Bronchial epithelial cell (primary cell): Measurements from ENCODE around the gene FAM184A. TPM values are rescaled to one million over a fixed set of nuclear protein-coding genes. Genes with fewer than 3 reads are reported as not detected.

ENCODE experiments used
- DNase-seq: peaks from one replicate; pipeline ENCODE4 v3.0.0-alpha.2; 2010; ENCODE audit warnings: low read depth
- FAIRE-seq: peaks from 2 replicates; lab custom pipeline; 2011; peaks lifted over from hg19 to GRCh38; lab: Jason Lieb, UNC
- H3K27me3 ChIP-seq: 2 replicates; pipeline ENCODE4 v1.5.1; 2011; ENCODE audit warnings: low read length; ENCODE audit not compliant: control insufficient read depth, insufficient read depth
- H3K36me3 ChIP-seq: 2 replicates; pipeline ENCODE4 v1.5.1; 2011; ENCODE audit warnings: low read length; ENCODE audit not compliant: control insufficient read depth, insufficient read depth
- H3K4me3 ChIP-seq: 2 replicates; pipeline ENCODE4 v1.5.1; 2011; ENCODE audit warnings: mild to moderate bottlenecking, low read depth, low read length, control low read depth
- total RNA-seq: library from RNA; depleted of rRNA; stranded (reverse); fragments of >200 nt; gene quantifications from 2 replicates; pipeline ENCODE4 v1.2.1, GENCODE V29; 2014
- TF ChIP-seq, protein P1 (sequence below): IDR thresholded peaks from 2 replicates; pipeline ENCODE4 v1.5.1; 2011; ENCODE audit warnings: mild to moderate bottlenecking, moderate library complexity, low read length, control low read depth, inconsistent platforms; ENCODE audit not compliant: insufficient read depth, severe bottlenecking

FAM184A gene
- total RNA-seq, 1 donor from 2014 or later, result under 0.01 TPM

DNA sequence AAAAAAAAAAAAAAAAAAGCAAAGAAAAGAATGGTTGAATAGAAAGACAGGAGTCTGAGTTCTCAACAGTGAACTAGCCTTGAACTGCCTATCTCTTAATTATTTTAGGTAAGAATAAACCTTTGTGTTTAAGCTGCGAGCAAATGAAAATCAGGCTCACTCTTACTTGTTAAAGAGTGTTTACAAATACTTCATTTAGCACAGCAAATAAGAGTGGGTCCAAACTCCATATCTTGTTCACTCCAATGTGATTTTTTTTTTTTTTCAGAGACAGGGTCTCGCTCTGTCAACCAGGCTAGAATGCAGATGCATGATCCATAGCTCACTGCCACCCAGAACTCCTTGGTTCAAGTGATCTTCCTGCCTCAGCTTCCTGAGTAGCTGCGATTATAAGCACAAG, 155.4 kb downstream of the FAM184A start:
- TF ChIP-seq, protein P1, sequence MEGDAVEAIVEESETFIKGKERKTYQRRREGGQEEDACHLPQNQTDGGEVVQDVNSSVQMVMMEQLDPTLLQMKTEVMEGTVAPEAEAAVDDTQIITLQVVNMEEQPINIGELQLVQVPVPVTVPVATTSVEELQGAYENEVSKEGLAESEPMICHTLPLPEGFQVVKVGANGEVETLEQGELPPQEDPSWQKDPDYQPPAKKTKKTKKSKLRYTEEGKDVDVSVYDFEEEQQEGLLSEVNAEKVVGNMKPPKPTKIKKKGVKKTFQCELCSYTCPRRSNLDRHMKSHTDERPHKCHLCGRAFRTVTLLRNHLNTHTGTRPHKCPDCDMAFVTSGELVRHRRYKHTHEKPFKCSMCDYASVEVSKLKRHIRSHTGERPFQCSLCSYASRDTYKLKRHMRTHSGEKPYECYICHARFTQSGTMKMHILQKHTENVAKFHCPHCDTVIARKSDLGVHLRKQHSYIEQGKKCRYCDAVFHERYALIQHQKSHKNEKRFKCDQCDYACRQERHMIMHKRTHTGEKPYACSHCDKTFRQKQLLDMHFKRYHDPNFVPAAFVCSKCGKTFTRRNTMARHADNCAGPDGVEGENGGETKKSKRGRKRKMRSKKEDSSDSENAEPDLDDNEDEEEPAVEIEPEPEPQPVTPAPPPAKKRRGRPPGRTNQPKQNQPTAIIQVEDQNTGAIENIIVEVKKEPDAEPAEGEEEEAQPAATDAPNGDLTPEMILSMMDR, result no peak
- Histone ChIP-seq H3K27me3 (no peaks in the 10 kb centered on the region), H3K36me3 (peaks cover 5% of the 10 kb centered on the region), H3K4me3 (no peak overlapping the region)
- no peak for DNase-seq
- no peak for FAIRE-seq

DNA sequence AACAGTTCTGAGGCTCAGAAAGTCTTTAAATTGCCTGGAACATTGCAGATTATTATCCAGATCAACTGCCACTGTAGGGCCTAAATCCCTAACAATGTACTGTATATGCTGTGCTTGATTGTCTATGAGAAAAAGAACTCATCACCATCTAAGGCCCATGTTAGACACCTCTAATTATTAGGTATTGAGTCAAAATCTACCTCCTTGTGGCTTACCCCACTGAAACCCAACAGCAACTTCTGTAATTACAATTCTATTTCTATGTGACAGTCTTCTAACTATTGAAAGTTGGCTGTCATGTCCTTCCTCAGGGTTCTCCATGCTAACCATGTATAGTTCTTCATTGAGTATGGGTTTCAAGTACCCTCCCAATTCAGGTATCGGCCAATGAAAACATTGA, 157.4 kb downstream of the FAM184A start:
- H3K4me3 ChIP-seq, result no peak overlapping the region
- DNase-seq, result no peak
- peaks cover 3% of the 10 kb centered on the region for H3K36me3 ChIP-seq
- no peak for FAIRE-seq
- no peaks in the 10 kb centered on the region for H3K27me3 ChIP-seq
- TF ChIP-seq, protein P1, result no peak

DNA sequence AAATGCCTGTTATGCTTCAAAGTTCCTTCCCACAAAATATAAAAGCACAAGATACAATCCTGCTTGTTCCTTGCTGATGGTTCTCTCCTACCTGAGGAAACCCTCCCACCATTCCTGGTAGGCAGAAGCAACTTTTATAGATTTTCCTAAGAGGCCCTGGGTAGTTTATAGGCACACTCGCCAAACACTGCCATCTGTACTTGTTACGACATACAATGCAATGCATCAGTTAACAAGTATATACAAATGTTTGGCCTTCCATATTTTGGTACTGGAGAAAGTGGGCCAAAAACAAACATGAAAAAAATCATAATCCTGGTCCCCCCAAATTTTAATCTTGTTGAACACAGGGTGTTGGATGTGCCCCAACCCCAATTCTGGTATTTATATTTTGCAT, 160.1 kb downstream of the FAM184A start:
- Histone ChIP-seq H3K27me3 (no peaks in the 10 kb centered on the region), H3K36me3 (peaks cover 3% of the 10 kb centered on the region), H3K4me3 (no peak overlapping the region)
- TF ChIP-seq, protein P1, result no peak
- FAIRE-seq (no peak), DNase-seq (no peak)

DNA sequence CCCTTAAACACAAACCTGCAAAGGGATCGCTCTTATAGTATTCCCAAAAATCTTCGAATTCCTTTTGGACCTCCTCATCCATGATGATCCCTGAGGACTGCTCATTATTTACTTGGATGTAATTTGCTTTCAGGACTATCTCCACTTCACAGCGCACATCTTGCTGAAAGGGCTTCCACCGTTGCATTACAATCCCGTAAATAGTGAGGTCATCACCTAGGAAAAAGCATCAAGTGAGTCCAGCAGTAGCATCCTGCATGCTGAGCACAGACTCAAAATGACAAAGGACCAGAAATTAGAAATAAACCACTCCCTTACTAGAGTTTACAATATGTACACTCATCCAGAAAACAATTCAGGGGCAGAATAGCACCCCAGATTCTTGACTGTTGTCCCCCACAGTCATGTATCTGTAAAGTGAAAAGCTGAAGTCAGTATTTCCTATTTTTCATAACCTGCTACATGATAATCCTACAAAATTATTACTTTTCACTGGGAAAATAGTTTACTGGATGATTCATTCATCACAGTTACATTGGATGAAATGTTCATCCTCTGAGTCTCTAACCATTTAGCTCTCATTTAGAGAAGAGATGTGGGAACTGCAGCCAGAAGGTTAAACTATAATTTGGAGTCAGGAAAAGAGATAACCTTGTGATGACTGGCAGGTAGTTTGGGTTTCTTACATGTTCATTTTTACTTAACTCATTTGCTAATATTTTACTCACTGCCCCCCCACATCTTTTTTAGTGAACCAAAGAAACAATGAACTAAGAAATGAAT, 160.7 kb downstream of the FAM184A start:
- peaks cover 2% of the 10 kb centered on the region for H3K36me3 ChIP-seq
- DNase-seq (no peak), FAIRE-seq (no peak)
- H3K4me3 ChIP-seq, result no peak overlapping the region
- TF ChIP-seq, protein P1, result no peak
- no peaks in the 10 kb centered on the region for H3K27me3 ChIP-seq

DNA sequence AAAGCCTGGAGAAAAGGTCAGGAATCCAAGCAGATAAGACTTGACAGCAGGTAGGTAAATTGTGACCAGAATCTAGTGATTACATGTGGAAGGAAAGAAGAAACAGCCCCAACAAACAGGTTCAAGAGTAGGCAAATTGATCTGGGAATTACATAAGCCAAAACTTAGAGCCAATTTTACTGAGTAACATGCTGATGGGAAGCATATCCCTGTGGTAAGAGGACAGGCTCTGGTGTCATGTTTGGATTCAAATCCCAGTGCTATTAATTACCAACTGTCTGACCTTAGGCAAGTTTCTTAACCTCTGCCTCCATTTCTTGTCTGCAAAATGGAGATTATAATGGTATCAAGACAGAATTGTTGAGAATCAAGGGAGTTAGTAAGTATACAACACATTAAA, 163.9 kb downstream of the FAM184A start:
- peaks cover 2% of the 10 kb centered on the region for H3K36me3 ChIP-seq
- TF ChIP-seq, protein P1, result no peak
- DNase-seq (no peak), FAIRE-seq (no peak)
- no peak overlapping the region for H3K4me3 ChIP-seq
- H3K27me3 ChIP-seq, result no peaks in the 10 kb centered on the region
